ENCODE measurements around the gene PLD6. TPM values are rescaled to one million over a fixed set of nuclear protein-coding genes. Genes with fewer than 3 reads are reported as not detected.

The PLD6 gene
- total RNA-seq, 1 experiment from 2014 or later, result 0.09 TPM

DNA sequence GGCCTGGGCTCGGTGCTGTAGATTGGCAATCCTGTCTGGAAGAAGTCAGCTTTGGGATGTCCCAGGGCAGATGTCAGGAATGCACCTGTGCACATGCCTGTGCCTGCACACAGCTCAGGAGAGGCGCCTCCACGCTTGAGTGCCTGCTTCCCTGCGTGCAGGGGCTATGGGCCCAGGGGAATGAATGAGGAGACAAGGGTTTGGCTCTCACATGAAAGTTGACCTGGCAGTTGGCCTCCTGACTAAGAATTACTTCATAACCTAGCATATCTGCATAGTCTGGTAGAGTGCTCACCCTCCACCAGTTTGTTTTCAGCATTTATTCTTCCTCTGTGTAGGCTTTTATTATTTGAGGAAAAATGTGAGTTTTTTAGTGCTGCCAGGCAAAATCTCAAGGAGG, 50.0 kb downstream of the PLD6 start:
- H3K9ac ChIP-seq (ENCODE audit: extremely low read depth, insufficient read length, low read length), result no peak overlapping the region
- H2BK120ac ChIP-seq (ENCODE audit: low read depth, low read length, poor library complexity, severe bottlenecking), result no peak overlapping the region
- H3K9me3 ChIP-seq (ENCODE audit: control insufficient read depth, low read depth, low read length), result no peaks in the 10 kb centered on the region
- no peak for DNase-seq
- H2BK20ac ChIP-seq (ENCODE audit: low read depth, low read length, poor library complexity, severe bottlenecking), result no peak overlapping the region
- H3K56ac ChIP-seq (ENCODE audit: insufficient read length, low read depth, low read length), result no peak overlapping the region
- H2AFZ ChIP-seq (ENCODE audit: low read length), result no peak overlapping the region
- no peak overlapping the region for H3K4ac ChIP-seq (ENCODE audit: low read depth, low read length)
- no peak overlapping the region for H4K5ac ChIP-seq (ENCODE audit: insufficient read length, low read depth, low read length)
- no peak overlapping the region for H3K27ac ChIP-seq (ENCODE audit: insufficient read length, low read depth, low read length)
- no peaks in the 10 kb centered on the region for H3K23me2 ChIP-seq (ENCODE audit: insufficient read length, low read depth, low read length, poor library complexity, severe bottlenecking)
- no peak overlapping the region for H3K18ac ChIP-seq (ENCODE audit: insufficient read length, low read depth, low read length)
- H3K4me1 ChIP-seq (ENCODE audit: insufficient read depth, low read length), result no peaks in the 10 kb centered on the region
- no peaks in the 10 kb centered on the region for H3K27me3 ChIP-seq (ENCODE audit: insufficient read depth, low read length)
- Mint-ChIP-seq H3K36me3 (ENCODE audit: insufficient read depth in 1 of 3, low read depth in 3 of 3) (peaks cover 31 to 70% (median 66%) of the 10 kb centered on the region in 3 experiments), H3K4me1 (no peaks in the 10 kb centered on the region), H3K27ac (no peak overlapping the region), H3K27me3 (ENCODE audit: low read depth) (no peaks in the 10 kb centered on the region), H3K9me3 (no peaks in the 10 kb centered on the region), H3K4me3 (no peak overlapping the region)
- no peak overlapping the region for H2BK15ac ChIP-seq (ENCODE audit: low read depth, low read length)
- H2BK12ac ChIP-seq (ENCODE audit: insufficient read length, low read depth, low read length), result no peak overlapping the region
- no peak overlapping the region for H3K23ac ChIP-seq (ENCODE audit: insufficient read length, low read depth, low read length)
- H4K8ac ChIP-seq (replicated peaks; ENCODE audit: insufficient read length, low read depth, low read length), result no peak overlapping the region
- no CpG with 5 or more reads among the region's 4 CpGs for WGBS (ENCODE audit: extremely low coverage, insufficient read length, low lambda C conversion rate)
- H4K20me1 ChIP-seq (ENCODE audit: control insufficient read depth, insufficient read depth, insufficient read length), result no peaks in the 10 kb centered on the region
- H3T11ph ChIP-seq (ENCODE audit: low read length), result no peak overlapping the region
- no peak overlapping the region for H2AK5ac ChIP-seq (ENCODE audit: insufficient read length, low read length)
- no peak for TF ChIP-seq CTCF (conservative IDR thresholded peaks at IDR 0.05)
- H3K79me2 ChIP-seq (ENCODE audit: insufficient read depth, low read length), result no peaks in the 10 kb centered on the region
- no peaks in the 10 kb centered on the region for H3K79me1 ChIP-seq (ENCODE audit: insufficient read depth, low read depth, low read length, poor library complexity, severe bottlenecking)
- H2BK5ac ChIP-seq (ENCODE audit: insufficient read length, low read length), result no peak overlapping the region
- H3K14ac ChIP-seq (ENCODE audit: insufficient read depth, low read length), result no peak overlapping the region; the same call in 1 of the 2 replicates
- no peak overlapping the region for H4K91ac ChIP-seq (ENCODE audit: insufficient read length, low read depth, low read length)
- H3K4me2 ChIP-seq (ENCODE audit: insufficient read depth, insufficient read length, low read length), result no peak overlapping the region

Data from H9 (cell line).